Stimulated activated CD4-positive, alpha-beta T cell treated with anti-CD3 and anti-CD28 coated beads, Interleukin-4, amount 100 ng/mL, for 24 hours (primary cell): ENCODE data around the gene PRSS58.

ENCODE experiments used
- DNase-seq: peaks from one replicate; pipeline ENCODE4 v3.0.0-alpha.2; 2020

The PRSS58 gene, protein sequence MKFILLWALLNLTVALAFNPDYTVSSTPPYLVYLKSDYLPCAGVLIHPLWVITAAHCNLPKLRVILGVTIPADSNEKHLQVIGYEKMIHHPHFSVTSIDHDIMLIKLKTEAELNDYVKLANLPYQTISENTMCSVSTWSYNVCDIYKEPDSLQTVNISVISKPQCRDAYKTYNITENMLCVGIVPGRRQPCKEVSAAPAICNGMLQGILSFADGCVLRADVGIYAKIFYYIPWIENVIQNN

DNA sequence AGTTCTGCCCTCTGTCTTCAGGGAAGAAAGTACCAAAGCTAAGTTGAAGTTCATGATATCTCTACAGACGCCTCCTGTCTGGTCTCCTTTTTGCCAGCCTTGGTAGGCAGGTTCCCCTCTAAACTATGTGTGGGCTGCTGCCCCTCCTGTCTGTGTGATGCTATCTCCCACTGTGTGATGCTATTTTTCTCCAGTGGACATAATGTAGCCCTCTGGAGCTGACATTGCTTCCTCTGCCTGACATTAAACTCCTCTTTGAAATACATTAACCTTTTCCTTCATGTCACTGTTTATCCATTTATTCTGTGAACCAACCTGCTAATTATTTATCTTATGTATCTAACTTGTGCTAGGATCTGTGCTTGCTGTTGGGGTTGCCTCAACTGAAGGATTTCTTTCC lies at the start of gene PRSS58:
PRSS58 (minus strand) TSS at position 101 of the 400 bp plus-strand sequence. CDS start 351 bp downstream, outside the sequence.
- DNase-seq, result no peak

- DNase-seq, result no peak
Observed at GRCh38 chr7:142307246-142307900, 49.5 kb upstream of the PRSS58 start.

GRCh38 chr7:142303650-142304049 lies 45.8 kb upstream of the PRSS58 start:
- peak; percentile 22 for DNase-seq

DNA sequence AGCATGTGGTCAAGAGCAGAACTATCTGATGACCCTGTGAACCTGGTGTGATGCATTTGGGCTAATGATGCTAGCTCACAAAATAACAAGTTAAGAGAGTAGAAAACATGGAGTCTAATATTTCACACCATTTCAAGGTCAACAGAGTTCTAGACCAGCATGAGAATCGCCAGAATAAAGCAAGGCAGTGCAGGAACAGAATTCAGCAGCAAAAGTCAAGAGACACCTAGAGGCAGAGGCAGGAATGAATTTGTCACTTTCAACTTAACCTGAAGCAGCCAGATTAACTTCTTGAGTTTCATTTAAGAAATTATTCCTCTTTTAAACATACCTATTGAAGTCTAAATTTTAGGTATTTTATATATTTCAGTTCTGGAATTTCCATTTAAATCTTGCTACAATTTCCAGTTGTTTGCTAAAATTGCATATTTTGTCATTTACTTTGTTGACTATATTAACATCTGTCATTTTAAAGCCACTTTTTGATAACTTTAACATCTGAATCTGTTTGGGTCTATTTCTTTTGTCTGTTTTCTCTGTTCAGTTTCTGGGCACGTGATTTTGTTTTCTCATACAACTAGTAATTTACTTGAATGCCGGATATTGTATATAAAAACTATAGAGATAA lies 44.2 kb upstream of the PRSS58 start:
- DNase-seq, result no peak

GRCh38 chr7:142301299-142301698 lies 43.4 kb upstream of the PRSS58 start:
- no peak for DNase-seq

DNA sequence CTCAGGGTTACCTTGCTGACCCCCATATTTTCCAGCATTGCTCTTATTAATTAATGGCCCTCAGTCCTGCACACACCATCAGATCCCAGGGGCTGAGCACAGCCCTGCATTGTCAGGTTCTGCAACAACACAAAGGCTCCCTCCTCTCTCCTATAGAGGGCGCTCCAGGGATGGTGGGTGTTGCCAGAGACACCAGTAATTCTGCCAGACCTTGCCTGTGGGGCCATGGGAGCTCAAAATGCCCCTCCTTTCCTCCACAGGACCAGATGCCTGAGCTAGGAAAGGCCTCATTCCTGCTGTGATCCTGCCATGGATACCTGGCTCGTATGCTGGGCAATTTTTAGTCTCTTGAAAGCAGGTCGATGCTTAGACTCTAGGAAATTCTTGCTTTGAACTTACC lies 42.8 kb upstream of the PRSS58 start:
- peak; percentile 33 for DNase-seq

DNA sequence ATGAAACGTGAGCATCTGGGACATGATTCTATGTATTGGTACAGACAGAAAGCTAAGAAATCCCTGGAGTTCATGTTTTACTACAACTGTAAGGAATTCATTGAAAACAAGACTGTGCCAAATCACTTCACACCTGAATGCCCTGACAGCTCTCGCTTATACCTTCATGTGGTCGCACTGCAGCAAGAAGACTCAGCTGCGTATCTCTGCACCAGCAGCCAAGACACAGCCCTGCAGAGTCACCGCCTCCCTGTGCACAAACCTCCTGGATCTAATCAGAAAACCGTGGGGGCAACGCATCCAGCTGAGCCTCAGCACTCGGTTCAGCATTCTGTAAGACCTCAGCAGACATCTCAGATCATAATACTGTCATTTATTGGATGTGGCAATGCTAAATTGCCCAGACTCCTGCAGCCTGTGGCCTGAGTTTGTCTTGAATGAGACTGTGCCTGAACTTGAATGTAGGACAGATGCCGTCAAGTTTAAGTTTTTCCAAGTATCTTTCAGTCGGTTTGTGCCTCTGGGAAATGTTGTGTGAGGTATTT lies 41.5 kb upstream of the PRSS58 start:
- DNase-seq, result no peak

- no peak for DNase-seq
Observed at GRCh38 chr7:142298627-142299026, 40.8 kb upstream of the PRSS58 start.

DNA sequence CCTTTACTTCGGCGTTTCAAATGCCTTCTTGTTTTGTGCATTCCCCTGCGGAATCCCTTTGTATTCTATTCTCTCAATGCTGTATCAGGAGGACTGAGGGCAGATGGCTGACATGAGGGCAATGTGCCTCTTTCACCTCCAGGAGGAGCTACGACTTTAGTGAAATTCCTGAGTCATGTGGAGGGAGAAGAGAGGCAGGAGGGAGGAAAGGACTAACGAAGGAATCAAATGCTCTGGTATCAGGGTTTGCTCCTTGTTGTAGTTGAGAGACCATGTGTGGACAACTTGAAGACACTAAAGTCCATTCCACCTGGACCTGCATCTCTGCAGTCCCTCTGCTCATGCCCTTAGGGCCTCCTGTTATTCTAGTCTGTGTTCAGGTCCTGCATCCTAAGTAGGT lies 40.2 kb upstream of the PRSS58 start:
- no peak for DNase-seq

DNA sequence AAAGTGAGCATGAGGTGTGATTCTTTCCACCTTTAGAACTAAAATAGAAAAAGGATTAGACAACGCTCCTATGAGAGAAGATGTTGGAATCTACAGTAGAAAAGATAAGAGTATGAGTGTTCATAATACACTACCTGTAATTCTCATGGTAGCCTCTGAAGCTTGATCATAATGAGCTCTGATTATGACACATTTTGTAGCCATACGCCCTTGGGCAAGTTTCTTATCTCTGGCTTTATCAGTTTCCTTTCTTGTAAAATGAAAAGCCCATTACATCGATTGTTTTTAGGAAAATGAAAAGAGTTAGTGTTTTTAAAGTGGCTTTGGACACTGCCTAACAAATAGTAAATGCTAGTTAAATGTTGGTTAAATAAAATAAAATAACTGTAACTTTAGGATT lies 22.4 kb upstream of the PRSS58 start:
- no peak for DNase-seq

GRCh38 chr7:142279601-142280000 lies 21.7 kb upstream of the PRSS58 start:
- no peak for DNase-seq

- DNase-seq, result no peak
Observed at GRCh38 chr7:142275028-142275427, 17.2 kb upstream of the PRSS58 start.

DNA sequence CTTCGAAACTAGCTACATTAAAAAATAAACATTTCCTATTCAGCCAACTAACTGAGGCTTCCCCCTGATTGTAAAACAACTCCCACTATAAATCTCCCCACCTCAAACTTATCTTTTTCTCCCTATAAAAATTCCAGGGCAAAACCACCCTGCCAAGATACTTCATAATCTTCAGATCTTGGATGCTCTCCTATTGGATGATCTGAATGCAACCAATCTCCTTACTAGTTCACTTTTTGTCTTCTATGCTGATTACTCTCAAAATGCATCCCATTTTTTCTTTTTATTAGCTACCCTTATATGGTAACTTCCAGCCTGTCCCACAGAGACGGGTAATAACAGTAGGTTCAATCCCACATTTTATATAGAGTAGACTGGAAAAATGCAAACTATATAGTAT lies 15.0 kb upstream of the PRSS58 start:
- DNase-seq, result no peak

GRCh38 chr7:142263598-142264380 lies 5.9 kb upstream of the PRSS58 start:
- DNase-seq, result no peak

DNA sequence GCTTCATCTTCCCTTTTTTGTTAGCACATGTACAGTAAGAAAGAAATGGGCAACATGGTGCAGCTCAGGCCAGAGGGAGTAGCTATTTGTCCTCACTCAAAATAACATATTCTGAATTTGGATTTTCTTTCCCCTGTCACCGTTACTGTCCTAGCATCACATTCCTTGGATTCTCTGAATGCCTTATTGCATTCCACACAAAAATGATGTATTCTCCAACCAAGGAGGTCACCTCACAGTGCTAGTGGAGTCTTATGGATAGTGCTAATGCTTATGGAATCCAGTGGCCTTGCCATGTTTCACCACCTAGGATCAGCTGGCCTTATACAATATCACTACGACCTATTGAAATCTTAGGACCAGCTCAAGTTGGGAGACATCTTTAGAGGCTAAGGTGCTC lies 7.2 kb downstream of the PRSS58 start:
- no peak for DNase-seq

GRCh38 chr7:142249918-142250317 lies 7.9 kb downstream of the PRSS58 start:
- no peak for DNase-seq

DNA sequence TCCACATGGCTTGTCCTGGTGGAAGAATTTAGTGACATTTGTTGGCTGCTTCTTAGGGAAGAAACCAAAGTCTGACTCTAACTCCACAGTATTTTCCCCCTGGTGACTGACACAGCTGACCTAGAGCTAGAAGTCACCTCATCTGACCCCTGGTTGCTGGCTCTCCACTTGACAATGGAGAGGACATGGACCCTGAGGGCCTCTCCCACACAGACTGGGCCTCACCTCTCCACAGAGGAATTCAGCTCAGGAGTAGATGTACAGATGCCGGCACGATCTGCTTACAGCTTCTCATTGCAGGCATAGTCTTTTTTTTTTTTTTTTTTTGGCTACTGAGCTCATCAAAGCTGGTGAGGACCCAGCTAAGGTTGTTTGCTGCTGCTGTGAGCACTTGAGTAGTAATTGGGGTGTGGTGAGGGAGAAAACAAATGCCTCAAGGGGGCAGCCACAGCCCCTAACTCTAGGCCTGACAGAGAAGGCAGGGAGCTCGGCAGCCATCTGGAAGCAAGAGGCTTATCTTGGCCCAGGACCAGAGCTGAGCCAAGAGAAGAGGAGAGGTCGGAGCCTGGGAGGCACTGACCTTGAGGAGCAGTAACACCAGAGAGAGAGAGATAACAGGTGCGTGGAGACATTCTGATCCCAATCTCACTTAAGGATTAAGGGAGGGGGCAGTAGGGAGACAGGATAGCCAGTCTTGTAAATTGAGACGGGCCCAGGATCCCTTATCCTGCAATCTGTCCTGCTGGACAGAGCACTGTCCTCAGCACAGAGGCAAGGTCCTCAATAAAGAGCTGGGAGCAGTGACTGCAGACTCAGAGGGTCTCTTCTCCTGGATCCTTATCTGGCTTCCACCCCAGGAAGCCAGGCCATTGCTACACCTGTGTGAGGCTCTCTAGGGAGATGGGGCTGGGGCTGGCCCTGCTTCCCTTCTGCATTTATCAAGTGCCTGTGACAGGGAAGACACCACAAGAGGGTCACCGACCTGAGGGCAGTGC lies 9.4 kb downstream of the PRSS58 start:
- DNase-seq, result no peak

DNA sequence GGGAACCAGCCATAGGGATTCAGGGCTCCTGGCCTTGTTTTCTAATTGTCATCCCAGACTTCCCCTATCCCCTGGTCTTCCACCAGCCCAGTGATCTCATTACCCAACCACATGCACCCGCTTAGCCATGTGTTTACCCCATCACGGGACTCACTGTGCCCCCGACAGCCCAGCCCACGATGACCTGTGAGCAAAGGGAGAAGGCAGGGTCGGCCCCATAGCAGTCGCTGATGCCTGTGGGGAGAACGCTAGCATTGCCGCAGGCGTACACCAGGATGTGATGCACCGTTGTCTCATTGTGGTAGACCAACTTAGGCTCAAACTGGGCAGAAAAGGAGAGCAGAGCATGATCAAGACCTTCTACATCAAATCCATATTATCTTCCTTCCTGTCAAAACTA lies 14.0 kb downstream of the PRSS58 start:
- DNase-seq, result no peak

- DNase-seq, result no peak
Observed at GRCh38 chr7:142240546-142240945, 17.3 kb downstream of the PRSS58 start.

GRCh38 chr7:142231716-142232115 lies 26.1 kb downstream of the PRSS58 start:
- DNase-seq, result no peak

GRCh38 chr7:142228537-142229104 lies 29.2 kb downstream of the PRSS58 start:
- DNase-seq, result no peak
